Ishikawa (cell line): ENCODE measurements around the gene TCF19.

Source experiments
- CEBPB ChIP-seq: IDR thresholded peaks from 2 replicates; pipeline ENCODE4 v1.6.1; 2012
- NFIC ChIP-seq: IDR thresholded peaks from 2 replicates; pipeline ENCODE4 v1.6.1; 2012
- RAD21 ChIP-seq: IDR thresholded peaks from 2 replicates; pipeline ENCODE4 v1.6.1; 2012; ENCODE audit warnings: low read depth
- TAF1 ChIP-seq: IDR thresholded peaks from 2 replicates; pipeline ENCODE4 v1.6.1; 2012; ENCODE audit warnings: low read depth, mild to moderate bottlenecking
- YY1 ChIP-seq: IDR thresholded peaks from 2 replicates; pipeline ENCODE4 v1.6.1; 2012; ENCODE audit warnings: low read depth

- no peak for TF ChIP-seq CEBPB
- no peak for TF ChIP-seq TAF1
- no peak for TF ChIP-seq RAD21
- no peak for TF ChIP-seq NFIC
- TF ChIP-seq YY1, result no peak
Observed at GRCh38 chr6:31138982-31139381, 19.4 kb upstream of the TCF19 start, which contains the start of gene PSORS1C2.
